ENCODE results near the gene NRAP.
"Not testable (repeated sequence)": the region's sequence is repeated elsewhere in the genome, so short reads cannot be mapped to it uniquely, and the experiment has no call there.

Gene NRAP

GRCh38 chr10:113661332-113661731, 2.5 kb downstream of the NRAP start:
- no peaks in the 10 kb centered on the region for H4K20me1 ChIP-seq (ENCODE audit: insufficient read depth, low read length)
- no peaks in the 10 kb centered on the region for H3K36me3 ChIP-seq (ENCODE audit: insufficient read depth, low read length)
- peaks cover 4% of the 10 kb centered on the region for H3K27me3 ChIP-seq (ENCODE audit: insufficient read depth, low read length, poor library complexity)
- no peak overlapping the region for H3K27ac ChIP-seq (ENCODE audit: low read length)
- no peaks in the 10 kb centered on the region for H3K9me3 ChIP-seq (ENCODE audit: insufficient read depth, low read length, severe bottlenecking)
- no peak for ATAC-seq (ENCODE audit: insufficient read depth, low read depth)
- TF ChIP-seq EZH2 (IDR thresholded peaks at IDR 0.05; ENCODE audit: borderline replicate concordance, low read depth, low read length, severe bottlenecking) (no peak), CTCF (IDR thresholded peaks at IDR 0.05; ENCODE audit: borderline replicate concordance, extremely low read depth, low read length, poor library complexity, severe bottlenecking) (no peak)
- no peaks in the 10 kb centered on the region; the same call in 1 of the 2 replicates for H3K4me1 ChIP-seq (ENCODE audit: insufficient read depth, low read length)
- no peak overlapping the region for H2AFZ ChIP-seq (ENCODE audit: low read depth, low read length)
- no peak overlapping the region for H3K4me3 ChIP-seq (ENCODE audit: low read depth in 1 of 2, low read length in 2 of 2)
- no peak overlapping the region for H3K9ac ChIP-seq (ENCODE audit: low read depth, low read length)
- no peaks in the 10 kb centered on the region for H3K79me2 ChIP-seq (ENCODE audit: insufficient read depth, low read length)
- H3K4me2 ChIP-seq (ENCODE audit: insufficient read depth, low read length) = no peak overlapping the region
- DNase-seq = no peak

- Histone ChIP-seq H3K4me3 (ENCODE audit: low read depth in 1 of 2, low read length in 2 of 2) (no peak overlapping the region), H3K79me2 (ENCODE audit: insufficient read depth, low read length) (no peaks in the 10 kb centered on the region), H3K4me2 (ENCODE audit: insufficient read depth, low read length) (no peak overlapping the region), H3K4me1 (ENCODE audit: insufficient read depth, low read length) (no peaks in the 10 kb centered on the region), H4K20me1 (ENCODE audit: insufficient read depth, low read length) (no peaks in the 10 kb centered on the region), H3K36me3 (ENCODE audit: insufficient read depth, low read length) (no peaks in the 10 kb centered on the region), H2AFZ (ENCODE audit: low read depth, low read length) (no peak overlapping the region), H3K27ac (ENCODE audit: low read length) (no peak overlapping the region), H3K9ac (ENCODE audit: low read depth, low read length) (no peak overlapping the region), H3K9me3 (ENCODE audit: insufficient read depth, low read length, severe bottlenecking) (no peaks in the 10 kb centered on the region), H3K27me3 (ENCODE audit: insufficient read depth, low read length, poor library complexity) (peaks cover 6% of the 10 kb centered on the region)
- DNase-seq (no peak), ATAC-seq (ENCODE audit: insufficient read depth, low read depth) (no peak)
- TF ChIP-seq EZH2 (IDR thresholded peaks at IDR 0.05; ENCODE audit: borderline replicate concordance, low read depth, low read length, severe bottlenecking) (no peak), CTCF (IDR thresholded peaks at IDR 0.05; ENCODE audit: borderline replicate concordance, extremely low read depth, low read length, poor library complexity, severe bottlenecking) (no peak)
Observed at GRCh38 chr10:113657544-113657943, 6.3 kb downstream of the NRAP start.

- Histone ChIP-seq H2AFZ (ENCODE audit: low read depth, low read length) (no peak overlapping the region), H3K27ac (ENCODE audit: low read length) (no peak overlapping the region), H3K9ac (ENCODE audit: low read depth, low read length) (no peak overlapping the region), H4K20me1 (ENCODE audit: insufficient read depth, low read length) (no peaks in the 10 kb centered on the region), H3K4me2 (ENCODE audit: insufficient read depth, low read length) (no peak overlapping the region), H3K79me2 (ENCODE audit: insufficient read depth, low read length) (no peaks in the 10 kb centered on the region), H3K4me1 (ENCODE audit: insufficient read depth, low read length) (no peaks in the 10 kb centered on the region), H3K9me3 (ENCODE audit: insufficient read depth, low read length, severe bottlenecking) (no peaks in the 10 kb centered on the region), H3K36me3 (ENCODE audit: insufficient read depth, low read length) (no peaks in the 10 kb centered on the region), H3K27me3 (ENCODE audit: insufficient read depth, low read length, poor library complexity) (peaks cover 6% of the 10 kb centered on the region), H3K4me3 (ENCODE audit: low read depth in 1 of 2, low read length in 2 of 2) (no peak overlapping the region)
- DNase-seq (no peak), ATAC-seq (ENCODE audit: insufficient read depth, low read depth) (no peak)
- TF ChIP-seq CTCF (IDR thresholded peaks at IDR 0.05; ENCODE audit: borderline replicate concordance, extremely low read depth, low read length, poor library complexity, severe bottlenecking) = no peak
- no peak for TF ChIP-seq EZH2 (IDR thresholded peaks at IDR 0.05; ENCODE audit: borderline replicate concordance, low read depth, low read length, severe bottlenecking)
Observed at GRCh38 chr10:113656896-113657295, 6.9 kb downstream of the NRAP start.

DNA sequence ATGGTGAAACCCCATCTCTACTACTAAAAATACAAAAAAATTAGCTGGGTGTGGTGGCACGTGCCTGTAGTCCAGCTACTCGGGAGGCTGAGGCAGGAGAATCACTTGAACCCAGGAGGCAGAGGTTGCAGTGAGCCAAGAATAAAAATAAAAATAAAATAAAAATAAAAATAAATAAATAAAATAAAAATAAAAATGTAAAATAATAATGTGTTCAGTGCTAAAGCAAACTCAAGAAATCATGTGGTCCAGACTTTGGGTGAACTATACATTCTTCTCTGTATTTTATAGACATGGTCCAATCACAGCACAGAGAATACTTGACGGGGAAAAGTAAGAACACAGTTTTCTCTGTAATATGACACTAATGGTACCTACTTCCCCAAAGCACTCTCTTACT, 11.4 kb downstream of the NRAP start:
- not testable (repeated sequence) for ATAC-seq (ENCODE audit: insufficient read depth, low read depth)

More for the DNA sequence above, 11.4 kb downstream of the NRAP start:
- not testable (repeated sequence) for H4K20me1 ChIP-seq (ENCODE audit: insufficient read depth, low read length); H3K27me3 ChIP-seq (ENCODE audit: insufficient read depth, low read length, poor library complexity); H3K9ac ChIP-seq (ENCODE audit: low read depth, low read length); H3K27ac ChIP-seq (ENCODE audit: low read length); DNase-seq; H3K4me1 ChIP-seq (ENCODE audit: insufficient read depth, low read length); H3K9me3 ChIP-seq (ENCODE audit: insufficient read depth, low read length, severe bottlenecking); H3K4me3 ChIP-seq (ENCODE audit: low read depth in 1 of 2, low read length in 2 of 2); H3K36me3 ChIP-seq (ENCODE audit: insufficient read depth, low read length); H3K79me2 ChIP-seq (ENCODE audit: insufficient read depth, low read length); H3K4me2 ChIP-seq (ENCODE audit: insufficient read depth, low read length); H2AFZ ChIP-seq (ENCODE audit: low read depth, low read length)

Measured in DND-41 (cell line).